GM12878 (cell line): ENCODE measurements around the gene CHTOP. TPM values are rescaled to one million over a fixed set of nuclear protein-coding genes. Genes with fewer than 3 reads are reported as not detected.

Experiments used
- ATAC-seq: fragments of 200-7000 bp; cut with Tn5 transposase; 3 replicates; pipeline ENCODE4 v1.9.1; 2020; ENCODE audit warnings: mild to moderate bottlenecking, moderate library complexity
- BruUV-seq: library from RNA; stranded (reverse); fragments of 400-500 nt; replicated peaks from 2 replicates; lab custom pipeline; 2021; lab: Mats Ljungman, UMichigan
- CTCF ChIA-PET: fragments of 300-600 bp; sonication (Branson Sonifier 250); formaldehyde crosslinking; extraction: SDS; loops from one replicate; lab custom pipeline; 2021; ENCODE audit warnings: inconsistent platforms; lab: Yijun Ruan, JAX
- POLR2A ChIA-PET: fragments of 350-600 bp; formaldehyde crosslinking; extraction: SDS; loops from one replicate; lab custom pipeline; 2021; ENCODE audit warnings: inconsistent platforms; lab: Charles Lee
- RAD21 ChIA-PET: fragments of 300-600 bp; sonication (Branson Sonifier 250); formaldehyde crosslinking; loops from one replicate; lab custom pipeline; 2023; ENCODE audit warnings: antibody characterized with exemption; ENCODE audit not compliant: unreplicated experiment; lab: Charles Lee
- SMC1A ChIA-PET: fragments of 300-600 bp; sonication (Branson Sonifier 250); formaldehyde crosslinking; loops from one replicate; lab custom pipeline; 2023; ENCODE audit not compliant: unreplicated experiment, uncharacterized antibody; lab: Charles Lee
- DNase-seq: peaks from one replicate; pipeline ENCODE4 v3.0.0-alpha.2; 2011; ENCODE audit warnings: low read depth, low spot score
- FAIRE-seq: peaks from 3 replicates; lab custom pipeline; 2011; peaks lifted over from hg19 to GRCh38; lab: Jason Lieb, UNC
- H2AFZ ChIP-seq: 2 replicates; pipeline ENCODE4 v1.6.0; 2011; ENCODE audit warnings: low read depth, low read length, control low read depth; ENCODE audit not compliant: control insufficient read depth
- H3K27ac ChIP-seq: 2 replicates; pipeline ENCODE4 v1.5.1; 2011; ENCODE audit warnings: control low read depth; ENCODE audit not compliant: control insufficient read depth, insufficient read depth
- H3K27me3 ChIP-seq, 2 experiments: replicated peaks in 1 of 2; 2 replicates each; pipeline versions ENCODE4 v1.6.0 to v1.6.1; 2011; ENCODE audit warnings: low read length in 1 of 2; ENCODE audit not compliant: control insufficient read depth in 2 of 2, insufficient read depth in 2 of 2
- H3K36me3 ChIP-seq, 2 experiments: 2 replicates each; pipeline ENCODE4 v1.5.1; 2011; ENCODE audit warnings: low read length in 1 of 2; ENCODE audit not compliant: control insufficient read depth in 2 of 2, insufficient read depth in 2 of 2
- H3K4me1 ChIP-seq: 2 replicates; pipeline ENCODE4 v1.6.1; 2011; ENCODE audit warnings: mild to moderate bottlenecking, low read length, moderate library complexity, mixed read lengths; ENCODE audit not compliant: control insufficient read depth, insufficient read depth
- H3K4me2 ChIP-seq: 2 replicates; pipeline ENCODE4 v1.6.0; 2011; ENCODE audit warnings: control low read depth; ENCODE audit not compliant: control insufficient read depth, insufficient read depth
- H3K4me3 ChIP-seq: fragments of 200-600 bp; sonication (generic); 2 replicates; pipeline ENCODE4 v1.5.1; 2016
- H3K79me2 ChIP-seq: 2 replicates; pipeline ENCODE4 v1.6.0; 2011; ENCODE audit warnings: low read length; ENCODE audit not compliant: control insufficient read depth, insufficient read depth
- H3K9ac ChIP-seq: 2 replicates; pipeline ENCODE4 v1.8.0; 2011; ENCODE audit warnings: low read length, control low read depth, mixed read lengths; ENCODE audit not compliant: control insufficient read depth, insufficient read depth
- H3K9me3 ChIP-seq: replicated peaks from 3 replicates; pipeline ENCODE4 v1.5.1; 2011; ENCODE audit warnings: mild to moderate bottlenecking, low read length; ENCODE audit not compliant: control insufficient read depth, insufficient read depth
- H4K20me1 ChIP-seq: 2 replicates; pipeline ENCODE4 v1.6.0; 2011; ENCODE audit not compliant: control insufficient read depth, insufficient read depth
- CEBPB ChIP-seq, 2 experiments: fragments of 150-350 bp in 1 of 2; IDR thresholded peaks; 2 replicates each; pipeline ENCODE4 v1.6.1; 2012 to 2014; ENCODE audit warnings: low read depth in 2 of 2, low read length in 2 of 2, borderline replicate concordance in 1 of 2, inconsistent platforms in 1 of 2
- EED ChIP-seq: sonication (generic); IDR thresholded peaks from 2 replicates; pipeline ENCODE4 v1.6.1; 2016; ENCODE audit warnings: antibody characterized with exemption, low read depth
- EGR1 ChIP-seq, 2 experiments: IDR thresholded peaks; 1 replicate in 1 of 2; 2 replicates in 1 of 2; pipeline ENCODE4 v1.6.1; 2011 to 2012; ENCODE audit warnings: low read depth in 2 of 2, low read length in 2 of 2, borderline replicate concordance in 1 of 2, mild to moderate bottlenecking in 1 of 2, moderate library complexity in 1 of 2
- MEF2B ChIP-seq: fragments of 450-650 bp; IDR thresholded peaks from 2 replicates; pipeline ENCODE4 v1.6.1; 2018; ENCODE audit warnings: mild to moderate bottlenecking, moderate library complexity; ENCODE audit not compliant: partially characterized antibody, poor library complexity, severe bottlenecking
- NR2C2 ChIP-seq: IDR thresholded peaks from 2 replicates; pipeline ENCODE4 v1.6.1; 2011; ENCODE audit warnings: borderline replicate concordance, low read depth; ENCODE audit not compliant: control insufficient read depth, insufficient read length
- RAD21 ChIP-seq: IDR thresholded peaks from 2 replicates; pipeline ENCODE4 v1.6.1; 2011; ENCODE audit warnings: mild to moderate bottlenecking, low read depth, low read length, moderate library complexity; ENCODE audit not compliant: insufficient read depth
- WGBS: methylation state at CpG from one replicate; pipeline ENCODE4 v1.1.6; 2016; ENCODE audit warnings: low lambda C conversion rate; ENCODE audit not compliant: insufficient replicate concordance, insufficient coverage; ENCODE audit errors: missing lambda C conversion rate; 5-methylcytosine and 5-hydroxymethylcytosine counted together
- in situ Hi-C: fragments of 300-500 bp; cut with MboI; formaldehyde crosslinking; loops from 9 replicates; pipeline ENCODE4 v1.14.3; 2018; ENCODE audit warnings: mixed read lengths
- intact Hi-C: fragments of 100-400 bp; cut with micrococcal nuclease; formaldehyde crosslinking; loops from one replicate; pipeline ENCODE4 v1.14.2; 2022; ENCODE audit not compliant: unreplicated experiment
- polyA plus RNA-seq, 11 experiments: library from polyadenylated mRNA; depleted of rRNA in 4 of 11; unstranded in 6 of 11; stranded (reverse) in 5 of 11; fragments of >200 nt; fragmentation: Nextera tagmentation in 4 of 11; fragmentation: Illumina TruSeq in 1 of 11; extraction: Ambion mirVana in 4 of 11; extraction: Trizol in 1 of 11; gene quantifications; 1 replicate in 1 of 11; 2 replicates in 10 of 11; pipeline versions ENCODE4 v1.2.1 to v1.2.3, GENCODE V29; 2011 to 2016; ENCODE audit warnings: inconsistent platforms in 2 of 11, missing spikeins in 2 of 11, low read depth in 1 of 11
- total RNA-seq, 4 experiments: library from RNA; depleted of rRNA in 3 of 4; stranded (reverse); fragments of >200 nt in 3 of 4; fragmentation: Illumina TruSeq in 1 of 4; extraction: Trizol in 1 of 4; gene quantifications; 2 replicates each; pipeline versions ENCODE4 v1.2.1 to v1.2.3, GENCODE V29; 2013 to 2021
- TF ChIP-seq, protein P1 (sequence below): fragments of 450-650 bp; IDR thresholded peaks from 2 replicates; pipeline ENCODE4 v1.6.1; 2016; ENCODE audit warnings: mild to moderate bottlenecking

Gene CHTOP
- total and polyA plus RNA-seq, 10 of the 15 experiments (the other 5 are each of a cell fraction or from before 2014, with no cell fraction given), result 8.4 to 93.8 (median 52.3) TPM

DNA sequence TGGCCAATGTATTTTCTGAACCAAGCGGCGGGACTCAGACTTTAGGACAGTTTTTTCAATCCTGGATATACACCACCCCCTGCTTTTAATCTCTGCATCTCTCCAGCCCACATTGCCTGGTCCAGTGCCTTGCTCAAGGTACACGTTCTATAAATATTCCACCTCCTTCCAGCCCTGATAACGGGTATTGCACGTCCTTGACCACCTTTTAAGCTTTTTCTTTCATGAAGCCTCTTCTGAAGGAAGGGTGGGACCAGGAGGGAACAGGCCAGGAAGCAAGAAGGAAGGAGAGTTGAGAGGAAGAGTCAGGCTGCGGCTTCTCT lies 24.3 kb upstream of the CHTOP start:
- intact Hi-C loops, result no loop called here
- no peaks in the 10 kb centered on the region for H3K36me3 ChIP-seq
- no peaks in the 10 kb centered on the region for H3K79me2 ChIP-seq
- H3K27me3 ChIP-seq, result no peaks in the 10 kb centered on the region
- H3K4me2 ChIP-seq, result no peak overlapping the region
- DNase-seq, result no peak
- H3K27ac ChIP-seq, result no peak overlapping the region
- ChIA-PET POLR2A (no interaction called here), CTCF (no interaction called here), RAD21 (no interaction called here), SMC1A (no interaction called here)
- no peaks in the 10 kb centered on the region for H3K9me3 ChIP-seq
- no peak for ATAC-seq
- no peak for FAIRE-seq
- in situ Hi-C loops, result no loop called here
- TF ChIP-seq NR2C2 (no peak), CEBPB (IDR thresholded peaks at IDR 0.05; ENCODE audit: borderline replicate concordance in 1 of 2, low read depth in 2 of 2, low read length in 2 of 2) (no peak), EED (no peak), MEF2B (no peak), RAD21 (no peak), EGR1 (IDR thresholded peaks at IDR 0.05; ENCODE audit: borderline replicate concordance in 1 of 2, low read depth in 2 of 2, low read length in 2 of 2) (no peak)
- TF ChIP-seq, protein P1, sequence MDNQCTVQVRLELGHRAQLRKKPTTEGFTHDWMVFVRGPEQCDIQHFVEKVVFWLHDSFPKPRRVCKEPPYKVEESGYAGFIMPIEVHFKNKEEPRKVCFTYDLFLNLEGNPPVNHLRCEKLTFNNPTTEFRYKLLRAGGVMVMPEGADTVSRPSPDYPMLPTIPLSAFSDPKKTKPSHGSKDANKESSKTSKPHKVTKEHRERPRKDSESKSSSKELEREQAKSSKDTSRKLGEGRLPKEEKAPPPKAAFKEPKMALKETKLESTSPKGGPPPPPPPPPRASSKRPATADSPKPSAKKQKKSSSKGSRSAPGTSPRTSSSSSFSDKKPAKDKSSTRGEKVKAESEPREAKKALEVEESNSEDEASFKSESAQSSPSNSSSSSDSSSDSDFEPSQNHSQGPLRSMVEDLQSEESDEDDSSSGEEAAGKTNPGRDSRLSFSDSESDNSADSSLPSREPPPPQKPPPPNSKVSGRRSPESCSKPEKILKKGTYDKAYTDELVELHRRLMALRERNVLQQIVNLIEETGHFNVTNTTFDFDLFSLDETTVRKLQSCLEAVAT, result no peak
- H3K9ac ChIP-seq, result no peak overlapping the region
- no peak overlapping the region for H2AFZ ChIP-seq
- no peaks in the 10 kb centered on the region for H4K20me1 ChIP-seq
- WGBS, result 45% methylated on average over 6 of the region's 6 CpGs
- no peaks in the 10 kb centered on the region for H3K4me1 ChIP-seq
- no peak overlapping the region for H3K4me3 ChIP-seq
- BruUV-seq, result no TSS peak
